Tibial nerve (tissue), 4 donors: ENCODE measurements around the gene ZFAND3.

Experiments
- CTCF ChIP-seq, 5 experiments: fragments of 200-600 bp in 3 of 5; fragments of 450-650 bp in 2 of 5; sonication (generic) in 3 of 5; IDR thresholded peaks; one replicate each; pipeline ENCODE4 v1.5.1; 2016 to 2019; ENCODE audit warnings: antibody characterized with exemption in 5 of 5, mild to moderate bottlenecking in 3 of 5, moderate library complexity in 2 of 5
- EP300 ChIP-seq, 2 donors: sonication (generic); formaldehyde crosslinking; IDR thresholded peaks; one replicate each; pipeline ENCODE4 v1.6.1; 2017; ENCODE audit warnings: antibody characterized with exemption in 2 of 2, mild to moderate bottlenecking in 1 of 2
- POLR2A ChIP-seq, 2 donors: fragments of 450-650 bp; IDR thresholded peaks; one replicate each; pipeline ENCODE4 v1.6.1; 2017; ENCODE audit warnings: antibody characterized with exemption in 2 of 2, mild to moderate bottlenecking in 2 of 2, moderate library complexity in 2 of 2

- TF ChIP-seq POLR2A (IDR thresholded peaks at IDR 0.05): no peak
- no peak for TF ChIP-seq EP300 (IDR thresholded peaks at IDR 0.05)
- TF ChIP-seq CTCF (IDR thresholded peaks at IDR 0.05): no peak
Observed at GRCh38 chr6:38134704-38135088, 315.2 kb downstream of the ZFAND3 start.
